OCI-LY7 (cell line): ENCODE results near the gene PNLDC1. TPM values are rescaled to one million over a fixed set of nuclear protein-coding genes. Genes with fewer than 3 reads are reported as not detected.

ENCODE experiments used
- BruUV-seq: library from RNA; stranded (reverse); fragments of 400-500 nt; replicated peaks from 2 replicates; lab custom pipeline; 2021; lab: Mats Ljungman, UMichigan
- CTCF ChIA-PET: fragments of 300-600 bp; sonication (Branson Sonifier 250); formaldehyde crosslinking; loops from one replicate; lab custom pipeline; 2022; ENCODE audit warnings: antibody characterized with exemption; ENCODE audit not compliant: unreplicated experiment; lab: Charles Lee
- POLR2A ChIA-PET: fragments of 300-600 bp; sonication (Branson Sonifier 250); formaldehyde crosslinking; loops from one replicate; lab custom pipeline; 2022; ENCODE audit warnings: antibody characterized with exemption; lab: Charles Lee
- DNase-seq: peaks from one replicate; pipeline ENCODE4 v3.0.0-alpha.2; 2015; ENCODE audit warnings: low spot score
- H2AFZ ChIP-seq: fragments of 200-600 bp; sonication (generic), shearing (Covaris generic); 2 replicates; pipeline ENCODE4 v1.6.1; 2014; ENCODE audit warnings: mild to moderate bottlenecking, antibody characterized with exemption, low read length, moderate library complexity
- H3K27ac ChIP-seq: fragments of 200-600 bp; sonication (generic); 2 replicates; pipeline ENCODE4 v1.5.1; 2014; ENCODE audit warnings: mixed run types, low read depth, mild to moderate bottlenecking, moderate library complexity, low read length, inconsistent platforms; ENCODE audit not compliant: poor library complexity, severe bottlenecking
- H3K36me3 ChIP-seq: fragments of 200-600 bp; sonication (generic); 2 replicates; pipeline ENCODE4 v1.6.1; 2014; ENCODE audit warnings: mild to moderate bottlenecking, antibody characterized with exemption, low read length, moderate library complexity, mixed read lengths; ENCODE audit not compliant: insufficient read depth
- H3K4me1 ChIP-seq: fragments of 200-600 bp; sonication (generic); 2 replicates; pipeline ENCODE4 v1.5.1; 2014; ENCODE audit warnings: mild to moderate bottlenecking, low read length; ENCODE audit not compliant: insufficient read depth, poor library complexity, severe bottlenecking
- H3K4me2 ChIP-seq: fragments of 200-600 bp; sonication (generic); 2 replicates; pipeline ENCODE4 v1.6.1; 2014; ENCODE audit warnings: mild to moderate bottlenecking, low read length
- H3K4me3 ChIP-seq: fragments of 200-600 bp; sonication (generic); 2 replicates; pipeline ENCODE4 v1.5.1; 2014; ENCODE audit warnings: mild to moderate bottlenecking, low read depth, low read length; ENCODE audit not compliant: poor library complexity, severe bottlenecking
- H3K79me2 ChIP-seq: fragments of 200-600 bp; sonication (generic); 2 replicates; pipeline ENCODE4 v1.6.1; 2016; ENCODE audit warnings: low read depth, mild to moderate bottlenecking, low read length, moderate library complexity, mixed read lengths; ENCODE audit not compliant: insufficient read depth
- H3K9me2 ChIP-seq: fragments of 200-600 bp; sonication (generic); 2 replicates; pipeline ENCODE4 v1.6.1; 2016; ENCODE audit warnings: mild to moderate bottlenecking, low read length, mixed read lengths; ENCODE audit not compliant: insufficient read depth
- H3K9me3 ChIP-seq: fragments of 200-600 bp; sonication (generic); 2 replicates; pipeline ENCODE4 v1.6.1; 2014; ENCODE audit warnings: mild to moderate bottlenecking, mixed run types, low read length, mixed read lengths
- H4K20me1 ChIP-seq: fragments of 200-600 bp; sonication (generic); 2 replicates; pipeline ENCODE4 v1.6.1; 2014; ENCODE audit warnings: mild to moderate bottlenecking, antibody characterized with exemption, low read length, moderate library complexity, mixed read lengths; ENCODE audit not compliant: insufficient read depth
- EZH2phosphoT487 ChIP-seq: fragments of 200-600 bp; sonication (generic); IDR thresholded peaks from 2 replicates; pipeline ENCODE4 v1.6.1; 2018; ENCODE audit warnings: low read depth, borderline replicate concordance, mild to moderate bottlenecking, mixed run types, antibody characterized with exemption, low read length, moderate library complexity, mixed read lengths
- intact Hi-C: fragments of 100-400 bp; cut with micrococcal nuclease; formaldehyde crosslinking; loops from one replicate; pipeline ENCODE4 v1.10.0; 2022; ENCODE audit not compliant: unreplicated experiment
- total RNA-seq, 2 experiments: library from RNA; depleted of rRNA in 1 of 2; stranded (reverse); fragments of >200 nt in 1 of 2; shearing (Covaris generic) in 1 of 2; gene quantifications; 2 replicates each; pipeline ENCODE4 v1.2.3, GENCODE V29; 2014 to 2022
- TF ChIP-seq, protein P1 (sequence below): fragments of 200-600 bp; sonication (generic); conservative IDR thresholded peaks from 2 replicates; pipeline ENCODE4 v1.5.1; 2014; ENCODE audit warnings: mild to moderate bottlenecking, antibody characterized with exemption, low read length, moderate library complexity, mixed read lengths

Gene PNLDC1
- total RNA-seq, 2 experiments from 2014 or later = not detected

DNA sequence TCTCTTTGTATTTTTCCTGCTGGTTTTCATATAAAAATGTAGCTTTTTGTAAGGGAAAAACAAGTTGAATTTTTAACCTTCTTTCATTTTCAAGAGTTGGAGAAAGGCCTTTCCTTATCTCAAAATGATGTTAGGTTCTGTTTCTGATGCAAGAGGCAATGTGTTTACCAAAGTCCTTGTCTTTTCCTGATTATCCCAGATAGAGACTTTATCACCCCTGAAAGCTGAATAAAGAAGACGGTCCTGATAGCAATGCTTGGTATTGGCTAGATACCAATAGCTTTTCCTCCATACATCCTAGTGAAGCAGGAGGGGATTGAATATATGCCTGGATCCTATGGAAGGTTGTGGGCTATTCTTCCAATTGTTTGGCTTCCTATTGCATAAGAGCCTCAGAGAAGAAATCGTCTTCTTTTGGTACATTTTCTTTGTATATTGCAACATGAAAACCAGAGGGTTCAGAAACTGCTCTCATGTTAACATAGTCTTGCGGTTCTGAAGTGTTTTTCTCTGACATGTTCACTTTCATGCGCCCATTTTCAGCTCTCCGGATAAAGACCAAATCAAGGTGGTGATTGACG is 5.5 kb downstream of the PNLDC1 start:
- POLR2A ChIA-PET = interaction anchor here (1.0 to 1.3 kb wide), 3 partner anchors 16 to 105 kb away, joined by 3 to 4 read pairs (median 3); partner anchors contain the start of genes MRPL18 and TCP1
- H3K4me2 ChIP-seq = no peak overlapping the region
- CTCF ChIA-PET = interaction anchor here (0.7 kb wide), 1 partner anchor 11 kb away, joined by 3 read pairs; no protein-coding TSS in a partner anchor

DNA sequence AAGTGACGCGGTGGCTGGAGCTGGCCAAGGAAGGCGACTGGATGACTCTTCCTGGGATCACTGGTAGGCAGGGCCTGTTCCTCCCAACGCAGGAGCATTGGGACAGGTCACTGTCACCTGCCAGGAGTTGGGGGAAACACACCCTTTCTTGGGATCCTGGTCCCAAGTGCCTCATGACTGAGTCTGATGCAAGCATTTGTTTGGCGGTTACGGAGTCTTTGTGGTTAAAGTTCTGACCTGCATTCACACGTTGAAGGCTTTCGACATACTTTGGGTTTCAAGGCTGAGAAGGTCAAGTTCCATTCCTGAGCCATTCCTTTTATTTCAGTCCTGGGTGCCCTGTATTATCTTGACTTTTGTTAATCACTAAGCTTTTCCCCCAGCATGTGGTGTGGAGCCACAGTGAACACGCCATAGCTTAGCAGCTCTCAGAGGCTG is 6.0 kb downstream of the PNLDC1 start:
- Histone ChIP-seq H3K79me2 (no peaks in the 10 kb centered on the region), H3K4me2 (no peak overlapping the region), H4K20me1 (no peaks in the 10 kb centered on the region), H3K4me1 (peaks cover 15% of the 10 kb centered on the region), H3K36me3 (no peaks in the 10 kb centered on the region), H3K4me3 (no peak overlapping the region), H3K9me3 (no peaks in the 10 kb centered on the region), H2AFZ (no peak overlapping the region), H3K9me2 (no peaks in the 10 kb centered on the region), H3K27ac (no peak overlapping the region)
- intact Hi-C loops = no loop called here
- BruUV-seq = no TSS peak
- ChIA-PET CTCF (interaction anchor here (0.7 kb wide), 1 partner anchor 12 kb away, joined by 3 read pairs; no protein-coding TSS in a partner anchor), POLR2A (interaction anchor here (0.6 to 1.3 kb wide), 5 partner anchors 16 to 105 kb away, joined by 3 to 4 read pairs (median 3); partner anchors contain the start of genes MRPL18 and TCP1)
- TF ChIP-seq EZH2phosphoT487 = no peak
- TF ChIP-seq, protein P1, sequence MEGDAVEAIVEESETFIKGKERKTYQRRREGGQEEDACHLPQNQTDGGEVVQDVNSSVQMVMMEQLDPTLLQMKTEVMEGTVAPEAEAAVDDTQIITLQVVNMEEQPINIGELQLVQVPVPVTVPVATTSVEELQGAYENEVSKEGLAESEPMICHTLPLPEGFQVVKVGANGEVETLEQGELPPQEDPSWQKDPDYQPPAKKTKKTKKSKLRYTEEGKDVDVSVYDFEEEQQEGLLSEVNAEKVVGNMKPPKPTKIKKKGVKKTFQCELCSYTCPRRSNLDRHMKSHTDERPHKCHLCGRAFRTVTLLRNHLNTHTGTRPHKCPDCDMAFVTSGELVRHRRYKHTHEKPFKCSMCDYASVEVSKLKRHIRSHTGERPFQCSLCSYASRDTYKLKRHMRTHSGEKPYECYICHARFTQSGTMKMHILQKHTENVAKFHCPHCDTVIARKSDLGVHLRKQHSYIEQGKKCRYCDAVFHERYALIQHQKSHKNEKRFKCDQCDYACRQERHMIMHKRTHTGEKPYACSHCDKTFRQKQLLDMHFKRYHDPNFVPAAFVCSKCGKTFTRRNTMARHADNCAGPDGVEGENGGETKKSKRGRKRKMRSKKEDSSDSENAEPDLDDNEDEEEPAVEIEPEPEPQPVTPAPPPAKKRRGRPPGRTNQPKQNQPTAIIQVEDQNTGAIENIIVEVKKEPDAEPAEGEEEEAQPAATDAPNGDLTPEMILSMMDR = no peak
- DNase-seq = no peak

More for the DNA sequence above, 5.5 kb downstream of the PNLDC1 start:
- peaks cover 15% of the 10 kb centered on the region for H3K4me1 ChIP-seq
- TF ChIP-seq, protein P1 = no peak
- no peak for TF ChIP-seq EZH2phosphoT487
- no peaks in the 10 kb centered on the region for H4K20me1 ChIP-seq
- intact Hi-C loops = no loop called here
- no peaks in the 10 kb centered on the region for H3K36me3 ChIP-seq
- H3K27ac ChIP-seq = no peak overlapping the region
- BruUV-seq = no TSS peak
- no peaks in the 10 kb centered on the region for H3K9me3 ChIP-seq
- no peak overlapping the region for H3K4me3 ChIP-seq
- H3K9me2 ChIP-seq = no peaks in the 10 kb centered on the region
- H3K79me2 ChIP-seq = no peaks in the 10 kb centered on the region
- no peak overlapping the region for H2AFZ ChIP-seq
- no peak for DNase-seq
